DND-41 (cell line): ENCODE measurements around the gene TNFRSF8.

Experiments
- EZH2 ChIP-seq: IDR thresholded peaks from 3 replicates; pipeline ENCODE4 v1.6.1; 2012; ENCODE audit warnings: borderline replicate concordance, low read depth, mild to moderate bottlenecking, moderate library complexity, low read length, inconsistent platforms; ENCODE audit not compliant: severe bottlenecking
- TF ChIP-seq, protein P1 (sequence below): IDR thresholded peaks from 2 replicates; pipeline ENCODE4 v1.5.1; 2012; ENCODE audit warnings: borderline replicate concordance, low read length, moderate library complexity, mild to moderate bottlenecking; ENCODE audit not compliant: poor library complexity, severe bottlenecking; ENCODE audit errors: extremely low read depth

DNA sequence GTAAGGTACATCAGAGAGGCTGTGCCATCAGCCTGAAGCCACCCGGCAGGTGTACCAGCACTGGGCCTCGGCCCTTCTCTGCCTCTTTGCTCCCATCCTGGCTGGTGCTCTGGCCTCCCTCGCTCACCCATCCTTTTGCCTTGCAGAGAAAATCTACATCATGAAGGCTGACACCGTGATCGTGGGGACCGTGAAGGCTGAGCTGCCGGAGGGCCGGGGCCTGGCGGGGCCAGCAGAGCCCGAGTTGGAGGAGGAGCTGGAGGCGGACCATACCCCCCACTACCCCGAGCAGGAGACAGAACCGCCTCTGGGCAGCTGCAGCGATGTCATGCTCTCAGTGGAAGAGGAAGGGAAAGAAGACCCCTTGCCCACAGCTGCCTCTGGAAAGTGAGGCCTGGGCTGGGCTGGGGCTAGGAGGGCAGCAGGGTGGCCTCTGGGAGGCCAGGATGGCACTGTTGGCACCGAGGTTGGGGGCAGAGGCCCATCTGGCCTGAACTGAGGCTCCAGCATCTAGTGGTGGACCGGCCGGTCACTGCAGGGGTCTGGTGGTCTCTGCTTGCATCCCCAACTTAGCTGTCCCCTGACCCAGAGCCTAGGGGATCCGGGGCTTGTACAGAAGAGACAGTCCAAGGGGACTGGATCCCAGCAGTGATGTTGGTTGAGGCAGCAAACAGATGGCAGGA is 79.2 kb downstream of the TNFRSF8 start:
- TF ChIP-seq, protein P1, sequence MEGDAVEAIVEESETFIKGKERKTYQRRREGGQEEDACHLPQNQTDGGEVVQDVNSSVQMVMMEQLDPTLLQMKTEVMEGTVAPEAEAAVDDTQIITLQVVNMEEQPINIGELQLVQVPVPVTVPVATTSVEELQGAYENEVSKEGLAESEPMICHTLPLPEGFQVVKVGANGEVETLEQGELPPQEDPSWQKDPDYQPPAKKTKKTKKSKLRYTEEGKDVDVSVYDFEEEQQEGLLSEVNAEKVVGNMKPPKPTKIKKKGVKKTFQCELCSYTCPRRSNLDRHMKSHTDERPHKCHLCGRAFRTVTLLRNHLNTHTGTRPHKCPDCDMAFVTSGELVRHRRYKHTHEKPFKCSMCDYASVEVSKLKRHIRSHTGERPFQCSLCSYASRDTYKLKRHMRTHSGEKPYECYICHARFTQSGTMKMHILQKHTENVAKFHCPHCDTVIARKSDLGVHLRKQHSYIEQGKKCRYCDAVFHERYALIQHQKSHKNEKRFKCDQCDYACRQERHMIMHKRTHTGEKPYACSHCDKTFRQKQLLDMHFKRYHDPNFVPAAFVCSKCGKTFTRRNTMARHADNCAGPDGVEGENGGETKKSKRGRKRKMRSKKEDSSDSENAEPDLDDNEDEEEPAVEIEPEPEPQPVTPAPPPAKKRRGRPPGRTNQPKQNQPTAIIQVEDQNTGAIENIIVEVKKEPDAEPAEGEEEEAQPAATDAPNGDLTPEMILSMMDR, result no peak
- no peak for TF ChIP-seq EZH2
